ENCODE measurements around the gene FAM177A1. TPM values are rescaled to one million over a fixed set of nuclear protein-coding genes. Genes with fewer than 3 reads are reported as not detected.

The FAM177A1 gene
- total and polyA plus RNA-seq, 10 of the 15 experiments (the other 5 are each of a cell fraction or from before 2014, with no cell fraction given) = 5.3 to 38.6 (median 20.7) TPM

DNA sequence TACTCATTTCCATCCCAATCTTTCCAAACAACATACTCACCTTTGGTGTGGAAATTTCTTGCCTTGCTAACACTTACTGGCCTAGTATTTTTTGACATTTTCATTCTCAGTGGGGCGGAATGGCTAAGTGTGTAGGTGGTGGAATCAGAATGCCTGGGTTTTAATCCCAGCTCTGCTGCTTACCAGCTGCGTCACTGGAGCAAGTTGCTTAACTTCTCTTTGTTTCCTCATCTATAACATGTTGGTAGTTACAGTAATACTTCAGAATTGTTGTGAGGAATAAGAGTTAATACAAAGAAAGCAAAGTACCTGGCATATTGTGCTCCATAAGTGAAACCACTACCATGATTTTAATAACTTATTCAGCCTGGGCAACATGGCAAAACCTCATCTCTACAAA, 3.0 kb upstream of the FAM177A1 start:
- TF ChIP-seq SMARCA5 (IDR thresholded peaks at IDR 0.05) = no peak
- TF ChIP-seq HDAC6 (IDR thresholded peaks at IDR 0.05; ENCODE audit: unreplicated experiment) = no peak
- no peak for TF ChIP-seq EP300 (IDR thresholded peaks at IDR 0.05; ENCODE audit: borderline replicate concordance in 1 of 2, control insufficient read depth in 1 of 2, low read depth in 2 of 2, low read length in 2 of 2)
- TF ChIP-seq POLR2AphosphoS2 (IDR thresholded peaks at IDR 0.05; ENCODE audit: low read depth, low read length) = no peak
- no peak for TF ChIP-seq BMI1 (IDR thresholded peaks at IDR 0.05; ENCODE audit: borderline replicate concordance)
- no peaks in the 10 kb centered on the region for H3K27me3 ChIP-seq (replicated peaks in 1 of 2; ENCODE audit: control insufficient read depth in 2 of 2, insufficient read depth in 2 of 2, low read length in 1 of 2)
- H3K79me2 ChIP-seq (ENCODE audit: control insufficient read depth, insufficient read depth, low read length) = peaks cover 3% of the 10 kb centered on the region
- H3K36me3 ChIP-seq (ENCODE audit: control insufficient read depth in 2 of 2, insufficient read depth in 2 of 2, low read length in 1 of 2) = no peaks in the 10 kb centered on the region
- 100% methylated on average over 2 of the region's 2 CpGs for WGBS (ENCODE audit: insufficient coverage, insufficient replicate concordance, low lambda C conversion rate, missing lambda C conversion rate)
- FAIRE-seq (no peak), ATAC-seq (no peak), DNase-seq (ENCODE audit: low read depth, low spot score) (no peak)
- H3K27ac ChIP-seq (ENCODE audit: control insufficient read depth, insufficient read depth) = no peak overlapping the region
- no peaks in the 10 kb centered on the region for H3K9me3 ChIP-seq (replicated peaks; ENCODE audit: control insufficient read depth, insufficient read depth, low read length)
- no peak overlapping the region for H3K4me2 ChIP-seq (ENCODE audit: control insufficient read depth, insufficient read depth)
- ChIA-PET CTCF (interaction anchor here (0.6 to 0.7 kb wide), 2 partner anchors 38 to 222 kb away, joined by 3 read pairs; no protein-coding TSS in a partner anchor), POLR2A (interaction anchor here (0.6 to 1.8 kb wide), 4 partner anchors 11 to 161 kb away, joined by 3 to 7 read pairs (median 4); no protein-coding TSS in a partner anchor), SMC1A (ENCODE audit: uncharacterized antibody, unreplicated experiment) (interaction anchor here (0.6 to 1.5 kb wide), 4 partner anchors 35 to 354 kb away, joined by 3 to 5 read pairs (median 4); no protein-coding TSS in a partner anchor), RAD21 (ENCODE audit: unreplicated experiment) (no interaction called here)
- H2AFZ ChIP-seq (ENCODE audit: control insufficient read depth, low read depth, low read length) = no peak overlapping the region
- peaks cover 6% of the 10 kb centered on the region; the same call in 1 of the 2 replicates for H3K4me1 ChIP-seq (ENCODE audit: control insufficient read depth, insufficient read depth, low read length)
- no TSS peak for BruUV-seq (replicated peaks)
- no peak overlapping the region for H3K4me3 ChIP-seq
- intact Hi-C loops (cut with micrococcal nuclease; ENCODE audit: unreplicated experiment) (no loop called here), in situ Hi-C loops (cut with MboI) (loop anchor here (10.0 kb wide), 1 partner anchor 372 kb away; no protein-coding TSS in a partner anchor)
- no peak overlapping the region for H3K9ac ChIP-seq (ENCODE audit: control insufficient read depth, insufficient read depth, low read length)
- H4K20me1 ChIP-seq (ENCODE audit: control insufficient read depth, insufficient read depth) = no peaks in the 10 kb centered on the region

Data from GM12878 (cell line).